Fibroblast of upper back skin (primary cell): ENCODE data around the gene DDX54.
"Not testable (repeated sequence)": the region's sequence is repeated elsewhere in the genome, so short reads cannot be mapped to it uniquely, and the experiment has no call there.

Source experiments
- DNase-seq: peaks from one replicate; pipeline ENCODE4 v3.0.0-alpha.2; 2013

Gene DDX54

DNA sequence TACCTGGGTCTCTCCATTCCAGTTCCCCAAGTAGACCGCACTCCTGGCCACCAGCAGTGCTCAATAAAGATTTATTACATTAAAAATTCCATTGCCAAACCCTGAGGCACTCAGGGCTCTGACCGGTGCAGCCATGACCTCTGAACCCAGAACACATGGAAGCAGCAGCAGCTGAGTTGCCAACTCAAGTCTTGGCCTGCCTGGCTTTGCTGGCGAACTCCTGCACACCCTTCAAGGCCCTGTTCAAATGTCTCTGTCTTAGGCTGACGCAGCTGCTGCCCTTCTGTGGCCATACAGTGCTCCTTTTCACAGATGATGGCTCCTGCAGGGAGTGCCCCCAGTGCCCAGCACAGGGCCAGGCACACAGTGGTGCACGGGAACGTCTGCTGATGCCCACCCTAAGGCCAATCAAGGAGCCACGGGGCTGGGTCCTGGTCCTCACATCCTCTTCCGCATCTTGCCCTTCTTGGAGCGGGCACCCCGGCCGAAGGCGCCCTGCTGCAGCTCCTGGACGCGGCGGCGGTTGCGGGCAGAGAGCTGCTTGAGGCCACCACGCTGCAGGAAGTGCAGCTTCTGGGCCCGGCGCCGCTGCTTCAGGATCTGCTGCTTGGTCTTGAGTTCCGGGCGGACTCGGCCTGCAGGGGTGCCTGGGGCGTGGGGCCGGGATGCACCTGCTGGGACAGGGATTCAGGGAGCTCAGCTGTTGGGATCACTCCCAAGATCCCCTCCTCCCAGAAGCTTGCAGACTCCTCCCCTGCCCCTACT lies 26.7 kb downstream of the DDX54 start:
- no peak for DNase-seq

DNA sequence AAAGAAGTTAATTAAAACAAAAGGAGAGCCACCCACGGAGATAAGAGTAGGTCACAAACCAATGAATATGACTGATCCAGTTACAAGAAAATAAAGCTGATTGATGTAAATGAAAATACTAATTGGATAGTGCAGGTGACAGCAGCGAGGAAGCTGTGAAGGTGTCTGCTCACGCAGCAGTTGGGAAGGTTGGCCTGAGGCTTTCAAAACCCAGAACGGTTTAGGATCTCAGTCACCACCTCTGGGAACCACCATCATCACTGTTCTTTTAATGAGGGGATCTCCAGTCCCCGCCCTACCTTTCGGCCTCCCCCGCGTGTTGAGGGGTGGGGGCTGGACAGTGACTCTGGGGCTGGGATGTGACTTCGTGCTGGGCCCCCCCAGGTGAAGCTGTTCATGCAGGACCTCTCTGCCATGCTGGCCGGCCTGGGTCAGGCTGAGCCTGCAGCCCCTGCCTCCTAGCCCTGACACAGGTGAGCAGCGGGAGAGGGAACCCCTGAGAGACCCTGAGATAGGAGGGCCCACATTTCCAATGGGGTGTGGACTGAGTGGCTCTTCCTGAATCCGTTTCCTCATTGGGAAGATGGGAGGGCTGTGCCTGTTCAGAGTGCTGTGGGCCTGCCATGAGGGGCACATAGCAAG lies 27.9 kb downstream of the DDX54 start:
- DNase-seq = no peak

DNA sequence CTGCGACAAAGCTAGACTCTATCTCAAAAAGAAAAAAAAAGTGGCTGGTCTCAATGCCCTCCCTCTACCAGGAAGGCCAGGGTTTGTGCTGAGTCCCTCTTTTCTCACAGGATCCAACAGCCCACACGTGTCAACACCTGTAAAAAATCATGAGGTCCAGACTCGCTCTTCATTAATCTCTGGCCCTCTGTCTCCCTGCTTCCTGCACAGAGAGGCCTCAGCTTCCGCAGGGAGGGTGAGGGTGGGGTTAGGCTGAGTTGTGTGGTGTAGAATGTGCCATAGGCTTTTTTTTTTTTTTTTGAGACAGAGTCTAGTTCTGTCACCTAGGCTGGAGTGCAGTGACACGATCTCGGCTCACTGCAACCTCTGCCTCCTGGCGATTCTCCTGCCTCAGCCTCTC lies 29.6 kb downstream of the DDX54 start:
- no peak for DNase-seq

DNA sequence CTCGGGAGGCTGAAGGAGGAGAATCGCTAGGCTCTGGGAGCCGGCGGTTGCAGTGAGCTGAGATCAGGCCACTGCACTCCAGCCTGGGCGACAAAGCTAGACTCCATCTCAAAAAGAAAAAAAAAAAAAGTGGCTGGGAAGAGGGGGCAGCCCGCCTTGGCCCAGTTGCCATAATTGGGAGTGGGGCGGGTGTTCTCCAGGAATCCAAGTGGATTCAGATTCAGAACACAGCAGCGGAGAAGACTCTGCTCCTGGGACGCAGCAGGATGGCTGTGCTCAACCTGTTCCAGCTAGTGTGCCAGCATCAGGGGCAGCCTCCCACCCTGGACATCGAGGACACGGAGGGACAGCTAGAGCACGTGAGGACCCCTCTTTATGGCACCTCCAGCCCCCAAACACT lies 30.2 kb downstream of the DDX54 start:
- no peak for DNase-seq

DNA sequence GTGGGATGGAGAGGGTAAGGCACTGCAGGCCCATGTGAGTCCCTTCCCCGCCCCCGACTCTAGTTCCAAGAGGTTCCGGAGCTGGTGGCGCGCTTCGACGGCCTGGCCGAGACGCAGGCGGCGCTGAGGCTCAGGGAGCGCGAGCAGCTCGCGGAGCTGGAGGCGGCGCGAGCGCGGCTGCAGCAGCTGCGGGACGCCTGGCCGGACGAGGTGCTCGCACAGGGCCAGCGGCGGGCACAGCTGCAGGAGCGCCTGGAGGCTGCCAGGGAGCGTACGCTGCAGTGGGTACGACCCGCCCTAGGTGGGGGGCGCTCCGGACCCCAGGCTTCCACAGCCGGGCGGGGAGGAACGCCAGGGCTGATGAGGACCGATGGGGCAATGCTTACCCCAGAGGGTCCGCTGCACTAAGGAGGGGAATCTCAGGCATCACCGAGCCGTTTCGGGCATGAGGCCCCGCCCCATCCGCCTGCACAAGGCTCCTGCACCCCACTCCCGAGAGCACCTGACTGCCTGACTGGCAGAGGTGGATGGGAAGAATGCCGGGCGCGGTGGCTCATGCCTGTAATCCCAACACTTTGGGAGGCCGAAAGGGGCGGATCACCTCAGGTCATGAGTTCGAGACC lies 30.8 kb downstream of the DDX54 start:
- peak; percentile 3 for DNase-seq

DNA sequence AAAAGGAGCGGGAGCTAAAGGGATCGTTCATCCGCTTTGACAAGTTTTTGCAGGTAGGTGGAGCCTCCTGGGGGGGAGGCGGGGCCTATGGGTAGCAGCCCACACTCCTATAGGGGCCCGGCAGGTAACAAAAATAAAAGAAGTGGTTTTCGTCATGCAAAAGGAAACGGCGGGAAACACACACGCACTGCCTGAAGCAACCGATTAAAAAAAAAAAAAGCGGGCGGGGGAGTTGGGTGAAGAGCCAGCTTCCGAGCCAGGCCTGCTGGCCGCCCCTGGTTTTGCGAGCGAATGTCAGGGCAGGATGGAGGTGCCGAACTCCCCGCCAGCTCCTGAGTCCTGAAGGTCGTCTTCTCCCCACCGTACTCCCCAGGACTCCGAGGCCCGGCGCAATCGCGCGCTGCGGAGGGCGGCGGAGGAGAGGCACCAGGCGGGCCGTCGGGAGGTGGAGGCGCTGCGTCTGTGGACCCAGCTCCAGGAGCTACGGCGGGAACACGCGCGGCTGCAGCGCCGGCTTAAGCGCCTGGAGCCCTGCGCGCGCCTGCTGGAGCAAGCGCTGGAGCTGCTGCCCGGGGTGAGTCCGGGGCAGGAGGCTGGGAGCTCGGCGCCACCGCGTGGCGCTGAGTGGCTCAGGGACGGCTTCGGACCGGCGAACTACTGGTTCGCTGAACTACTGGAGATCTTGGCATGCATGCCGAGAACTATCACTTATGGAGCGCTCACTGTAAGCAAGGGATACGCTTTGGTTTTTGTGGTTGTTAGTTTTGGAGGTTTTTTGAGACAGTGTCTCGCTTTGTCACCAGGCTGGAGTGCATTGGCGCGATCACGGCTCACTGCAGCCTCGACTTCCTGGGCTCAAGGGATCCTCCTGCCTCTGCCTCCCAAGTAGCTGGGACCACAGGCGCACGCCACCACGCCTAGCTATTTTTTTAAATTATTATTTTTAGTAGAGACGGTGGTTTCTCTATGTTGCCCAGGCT lies 32.2 kb downstream of the DDX54 start:
- peak; percentile 56 for DNase-seq

DNA sequence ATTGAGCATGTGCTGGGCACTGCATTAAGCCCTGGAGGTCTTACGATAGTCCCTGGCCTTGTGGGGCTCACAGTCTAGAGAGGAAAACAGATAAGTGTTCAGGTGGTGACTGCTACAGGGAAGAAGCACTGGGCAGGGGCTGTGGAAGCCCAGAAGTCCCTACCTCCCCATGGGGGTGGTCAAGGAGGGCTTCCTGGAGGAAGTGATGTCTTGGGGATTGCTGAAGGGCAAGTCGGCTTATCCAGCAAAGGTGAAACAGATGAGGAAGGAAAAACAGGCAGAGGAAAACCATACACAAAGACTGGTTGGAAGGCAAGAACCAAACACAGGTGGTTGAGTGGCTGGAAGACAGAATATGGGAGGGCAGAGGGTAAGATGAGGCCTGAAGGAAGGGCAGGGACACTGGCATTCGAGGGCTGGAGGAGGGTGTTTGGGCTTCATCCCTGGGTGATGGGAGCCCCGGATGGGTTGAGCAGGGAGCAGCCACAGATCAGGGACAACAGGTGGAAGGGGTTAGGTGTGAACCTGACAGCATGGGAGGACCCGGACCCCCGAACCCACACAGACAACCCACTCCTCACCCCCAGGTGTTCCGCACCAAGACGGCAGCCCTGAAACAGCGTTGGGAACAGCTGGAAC lies 33.0 kb downstream of the DDX54 start:
- DNase-seq = no peak

DNA sequence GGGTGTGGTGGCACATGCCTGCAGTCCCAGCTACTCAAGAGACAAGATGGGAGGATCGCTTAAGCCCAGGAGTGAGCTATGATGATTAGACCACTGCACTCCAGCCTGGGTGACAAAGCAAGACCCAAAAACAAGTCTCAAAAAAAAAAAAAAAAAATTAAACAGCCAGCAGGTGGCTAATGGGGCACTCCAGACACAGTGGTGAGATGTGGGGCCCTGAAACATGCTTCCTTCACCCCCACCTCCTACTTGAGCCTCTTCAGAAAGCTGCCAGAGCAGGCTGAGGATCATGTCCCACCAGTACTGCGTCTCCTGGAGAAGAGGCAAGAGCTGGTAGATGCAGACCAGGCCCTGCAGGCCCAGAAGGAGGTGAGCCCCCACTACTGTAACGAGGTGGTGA lies 33.6 kb downstream of the DDX54 start:
- DNase-seq = no peak

DNA sequence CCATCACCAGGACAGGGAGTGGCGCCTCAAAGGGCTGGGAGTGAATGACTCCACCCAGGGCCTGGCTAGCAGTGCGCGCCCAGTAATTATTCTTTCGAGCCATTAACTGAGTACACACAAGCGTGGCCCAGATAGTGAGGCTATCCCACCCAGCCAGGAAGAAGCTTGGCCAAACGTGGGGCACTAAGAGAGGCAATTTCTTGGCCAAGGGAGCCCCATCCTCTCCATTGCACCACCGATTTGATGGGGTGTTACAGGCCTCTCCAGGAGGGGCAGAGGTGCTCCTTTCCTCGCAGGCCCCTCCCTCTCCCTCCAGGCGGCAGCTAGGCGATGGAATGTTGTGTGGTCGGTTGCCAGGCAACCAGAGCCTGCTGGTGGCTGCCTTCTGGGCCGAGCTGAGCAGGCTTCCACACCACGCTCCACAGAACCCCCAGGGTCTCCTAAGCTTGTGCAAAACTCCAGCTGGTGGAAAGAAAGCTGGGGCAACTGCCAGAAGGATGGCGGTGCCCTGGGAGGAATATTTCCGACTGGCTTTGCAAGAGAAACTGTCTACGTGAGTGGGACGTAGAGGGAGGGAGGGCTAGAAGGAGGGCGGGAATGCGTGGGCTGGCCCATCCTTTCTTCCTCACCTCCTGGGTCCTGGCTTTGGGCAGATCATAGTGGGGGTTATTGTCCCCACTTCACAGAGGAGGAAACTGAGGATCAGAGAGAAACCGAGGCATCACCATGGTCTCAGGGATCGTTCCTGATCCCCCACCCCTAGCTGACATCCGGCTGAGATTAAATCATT lies 35.7 kb downstream of the DDX54 start, which contains the start of gene CFAP73:
TSS of gene CFAP73 (plus strand) at position 364 of the 790 bp plus-strand sequence. CDS start at position 498, 134 bp downstream.
- DNase-seq = peak; percentile 86

DNA sequence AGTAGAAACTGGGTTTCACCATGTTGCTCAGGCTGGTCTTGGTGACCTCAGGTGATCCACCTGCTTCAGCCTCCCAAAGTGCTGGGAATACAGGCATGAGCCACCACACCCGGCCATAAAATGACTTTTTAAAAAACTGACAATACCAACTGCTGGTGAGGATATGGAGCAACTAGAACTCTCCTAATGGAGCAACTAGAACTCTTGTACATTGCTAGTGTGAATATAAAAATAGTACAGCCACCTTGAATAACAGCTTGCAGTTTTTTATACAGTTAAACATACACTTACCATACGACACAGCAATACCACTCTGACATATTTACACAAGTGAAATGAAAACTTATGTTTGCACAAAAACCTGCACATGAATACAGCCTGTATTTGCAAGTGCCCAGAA lies 38.3 kb downstream of the DDX54 start:
- DNase-seq = no peak

DNA sequence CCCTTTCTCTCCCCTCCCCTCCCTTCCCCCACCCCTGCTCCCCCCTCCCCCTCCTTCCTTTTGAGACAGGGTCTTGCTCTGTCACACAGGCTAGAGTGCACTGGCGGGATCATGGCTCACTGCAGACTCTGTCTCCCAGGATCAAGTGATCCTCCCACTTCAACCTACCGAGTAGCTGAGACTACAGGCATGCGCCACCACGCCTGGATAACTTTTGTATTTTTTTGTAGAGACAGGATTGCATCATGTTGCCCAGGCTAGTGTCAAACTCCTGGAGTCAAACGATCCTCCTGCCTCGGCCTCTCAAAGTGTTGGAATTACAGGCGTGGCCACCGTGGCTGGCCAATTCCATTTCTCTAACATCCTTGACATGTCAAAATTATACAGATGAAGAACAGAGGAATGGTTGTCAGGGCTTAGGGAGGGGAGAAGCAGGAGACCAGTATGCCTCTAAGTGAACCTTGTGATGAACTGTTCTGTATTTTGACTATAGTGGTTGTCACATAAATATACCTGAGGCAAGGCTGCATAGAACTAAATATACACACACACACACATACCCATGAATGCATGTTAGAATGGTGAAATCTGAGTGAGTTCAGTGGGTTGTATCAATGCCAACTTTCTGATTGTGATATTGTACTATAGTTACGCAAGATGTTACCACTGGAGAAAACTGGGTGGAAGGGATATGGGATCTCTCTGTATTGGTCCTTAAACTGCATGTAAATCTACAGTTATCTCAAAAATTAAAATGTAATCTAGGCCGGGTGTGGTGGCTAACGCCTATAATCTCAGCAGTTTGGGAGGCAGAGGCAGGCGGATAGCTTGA lies 39.3 kb downstream of the DDX54 start:
- peak; percentile 8 for DNase-seq

DNA sequence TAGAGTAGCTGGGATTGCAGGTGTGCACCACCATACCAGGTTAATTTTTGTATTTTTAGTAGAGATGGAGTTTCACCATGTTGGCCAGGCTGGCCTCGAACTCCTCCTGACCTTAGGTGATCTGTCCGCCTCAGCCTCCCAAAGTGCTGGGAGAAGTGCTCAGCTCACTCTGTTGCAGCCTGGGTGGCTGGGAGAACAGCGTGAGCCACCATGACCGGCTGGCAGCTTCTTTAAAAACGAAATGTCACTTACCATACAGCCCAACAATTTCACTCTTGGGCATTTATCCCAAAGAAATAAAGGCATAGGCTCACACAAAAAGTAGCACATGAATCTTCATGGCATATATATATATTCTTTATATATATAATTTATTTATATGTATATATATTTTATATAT lies 40.5 kb downstream of the DDX54 start:
- DNase-seq = no peak

DNA sequence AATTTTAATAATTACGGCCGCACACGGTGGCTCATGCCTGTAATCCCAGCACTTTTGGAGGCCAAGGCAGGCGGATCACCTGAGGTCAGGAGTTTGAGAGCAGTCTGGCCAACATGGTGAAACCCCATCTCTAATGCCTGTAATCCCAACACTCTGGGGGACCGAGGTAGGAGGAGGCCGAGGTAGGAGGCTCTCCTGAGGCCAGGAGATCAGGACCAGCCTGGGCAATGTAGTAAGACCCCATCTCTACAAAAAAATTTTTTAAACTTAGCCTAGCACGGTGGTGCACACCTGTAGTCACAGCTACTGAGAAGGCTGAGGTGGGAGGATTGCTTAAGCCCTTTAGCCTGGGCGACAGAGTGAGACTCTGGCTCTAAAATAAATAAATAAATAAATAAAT lies 41.3 kb downstream of the DDX54 start:
- no peak for DNase-seq

DNA sequence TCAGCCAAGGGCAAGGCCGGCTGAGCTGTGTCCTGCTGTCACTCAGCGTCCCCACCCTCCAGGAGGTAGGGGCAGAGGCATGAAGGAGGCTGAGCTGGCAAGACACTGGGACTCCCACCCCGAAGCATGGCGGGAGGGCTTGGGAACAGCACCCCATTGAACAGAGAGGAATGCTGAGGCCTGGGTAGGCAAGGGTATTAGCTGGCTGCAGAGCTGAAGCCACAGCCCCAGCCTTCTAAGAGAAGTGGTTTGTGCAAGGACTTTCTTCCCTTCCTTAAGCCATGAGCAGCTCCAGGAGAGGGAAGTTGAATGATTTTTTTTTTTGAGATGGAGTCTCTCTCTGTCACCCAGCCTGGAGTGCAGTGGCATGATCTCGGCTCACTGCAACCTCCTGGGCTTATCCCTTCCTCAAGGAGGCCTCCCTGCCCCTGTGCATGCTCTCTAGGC lies 42.4 kb downstream of the DDX54 start:
- no peak for DNase-seq

DNA sequence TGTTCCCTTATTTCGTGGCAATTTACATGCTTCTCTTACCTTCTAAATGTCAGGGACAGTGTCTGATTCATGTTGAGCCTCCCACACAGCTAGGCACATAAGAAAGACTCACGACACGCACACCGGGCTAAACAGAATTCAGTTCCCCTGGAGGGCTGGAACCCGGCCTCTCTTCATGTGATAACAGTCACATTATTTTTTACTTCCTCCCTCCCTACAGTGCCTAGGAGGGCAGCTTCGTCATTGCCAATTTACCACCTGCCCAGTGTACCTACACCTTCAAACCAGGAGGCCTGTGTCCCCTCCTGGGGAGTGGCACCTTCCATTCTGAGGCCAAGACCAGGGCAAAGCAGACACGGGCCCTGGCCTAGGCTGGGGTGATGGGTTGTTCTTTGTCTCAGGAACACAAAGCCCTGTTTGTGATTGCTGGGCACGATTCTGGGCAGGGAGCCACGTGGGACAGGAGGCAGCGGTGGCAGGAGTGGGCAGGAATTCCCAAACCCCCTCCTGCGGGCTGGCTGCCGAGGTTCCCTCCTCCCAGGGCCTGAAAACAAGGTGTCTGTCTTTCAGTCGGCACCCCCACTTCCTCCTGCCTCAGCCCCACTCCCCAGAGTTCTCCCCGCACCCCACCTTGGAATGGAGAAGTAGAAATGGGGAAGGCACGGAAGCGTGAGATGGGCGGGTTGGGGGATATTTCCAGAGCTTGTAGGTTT lies 42.9 kb downstream of the DDX54 start:
- DNase-seq = no peak

DNA sequence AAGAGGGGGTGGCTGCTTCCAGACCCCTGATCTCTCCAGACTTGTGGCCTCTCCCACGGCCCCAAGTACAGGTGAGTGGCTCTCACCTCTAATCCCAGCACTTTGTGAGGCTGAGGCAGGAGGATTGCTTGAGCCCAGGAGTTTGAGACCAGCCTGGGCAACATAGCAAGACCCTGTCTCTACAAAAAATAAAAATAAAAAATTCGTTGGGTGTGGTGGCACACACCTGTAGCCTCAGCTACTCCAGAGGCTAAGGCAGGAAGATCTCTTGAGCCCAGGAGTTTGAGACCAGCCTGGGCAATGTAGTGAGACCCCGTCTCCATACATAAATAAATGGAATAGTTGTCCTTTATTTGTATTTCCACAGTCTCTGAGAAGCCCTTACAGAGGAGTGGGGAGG lies 43.6 kb downstream of the DDX54 start:
- DNase-seq = not testable (repeated sequence)

DNA sequence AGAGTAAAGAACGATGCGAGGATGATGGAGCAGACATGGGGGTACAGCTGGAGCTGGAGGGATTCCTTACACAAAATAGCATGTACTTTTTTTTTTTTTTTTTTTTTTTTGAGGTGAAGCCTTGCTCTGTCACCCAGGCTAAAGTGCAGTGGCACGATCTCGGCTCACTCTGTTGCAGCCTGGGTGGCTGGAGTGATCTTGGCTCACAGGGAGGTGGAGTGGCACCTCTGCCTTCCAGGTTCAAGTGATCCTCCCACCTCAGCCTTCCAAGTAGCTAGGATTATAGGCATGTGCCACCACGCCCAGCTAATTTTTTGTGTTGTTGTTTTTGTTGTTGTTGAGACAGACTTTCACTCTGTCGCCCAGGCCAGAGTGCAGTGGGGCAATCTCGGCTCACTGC lies 44.6 kb downstream of the DDX54 start:
- DNase-seq = no peak

DNA sequence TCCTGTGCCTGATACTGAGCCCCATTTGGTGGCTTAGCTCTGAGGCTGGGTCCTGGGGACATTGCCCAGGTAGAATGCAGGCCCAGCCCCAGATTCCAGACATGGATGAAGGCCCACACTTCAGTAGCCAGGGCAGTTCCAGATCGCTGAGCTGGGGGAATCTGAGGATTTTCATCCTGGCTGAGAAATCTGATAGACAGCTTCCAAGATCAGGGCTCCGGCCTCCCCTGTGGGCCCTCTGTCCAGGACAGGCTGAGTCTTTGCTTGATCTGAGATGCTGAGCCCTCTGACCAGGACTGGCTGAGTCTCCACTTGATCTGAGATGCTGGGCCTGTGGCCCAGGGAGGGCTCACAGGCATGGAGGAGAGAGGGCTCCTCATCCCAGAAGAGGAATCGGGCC lies 46.5 kb downstream of the DDX54 start:
- no peak for DNase-seq

DNA sequence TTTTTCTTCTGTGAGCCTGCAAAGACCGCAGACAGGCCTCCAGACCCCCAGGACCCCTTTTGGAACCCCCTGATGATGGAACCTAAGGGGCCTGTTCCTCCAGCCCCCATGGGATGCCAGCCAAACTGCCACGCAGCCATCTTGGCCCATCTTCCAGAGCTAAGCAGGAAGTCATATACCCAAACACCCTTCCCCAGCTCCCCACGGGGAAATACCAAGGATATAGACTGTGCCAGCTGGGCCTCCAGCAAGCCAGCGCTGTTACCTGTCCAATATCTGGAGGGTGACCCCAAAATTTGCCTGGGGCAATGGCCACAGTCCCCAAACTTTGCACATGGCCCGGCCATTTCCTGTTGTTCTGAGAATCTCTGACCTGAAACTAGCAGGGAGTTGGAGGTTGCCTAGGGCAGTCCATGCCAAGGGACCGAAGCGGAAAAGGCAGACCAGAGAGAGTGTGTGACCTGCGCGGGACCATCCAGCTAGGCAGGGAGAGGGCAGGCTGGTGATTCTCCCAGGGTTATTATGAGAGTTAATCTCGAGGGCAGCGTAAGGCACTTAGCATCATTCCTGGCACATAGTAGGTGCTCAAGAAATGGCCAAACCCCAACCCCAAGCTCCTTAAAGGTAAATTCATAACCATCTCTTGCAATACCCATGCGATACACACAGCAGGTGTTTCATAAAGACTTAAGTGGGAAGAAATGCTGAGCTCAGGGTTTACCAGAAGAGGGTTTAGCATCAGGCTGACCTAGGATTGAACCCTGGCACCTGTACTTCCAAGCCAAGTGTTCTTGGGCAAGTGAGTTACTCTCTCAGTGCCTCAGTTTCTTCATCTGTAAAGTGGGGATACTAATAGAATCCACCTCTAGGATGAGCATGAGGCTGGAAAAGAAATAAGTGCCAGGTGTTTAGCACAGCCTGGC lies 47.2 kb downstream of the DDX54 start:
- DNase-seq = no peak
